GM06990 (cell line): ENCODE measurements around the gene SAE1.

Experiments
- DNase-seq: peaks from one replicate; pipeline ENCODE4 v3.0.0-alpha.2; 2011; ENCODE audit not compliant: insufficient read length; ENCODE audit errors: extremely low read depth
- H3K27me3 ChIP-seq: replicated peaks from 2 replicates; pipeline ENCODE4 v1.6.0; 2011; ENCODE audit warnings: low read length; ENCODE audit not compliant: control insufficient read depth, insufficient read depth
- H3K36me3 ChIP-seq: 2 replicates; pipeline ENCODE4 v1.5.1; 2011; ENCODE audit warnings: low read length; ENCODE audit not compliant: control insufficient read depth, insufficient read depth
- H3K4me3 ChIP-seq: replicated peaks from 2 replicates; pipeline ENCODE4 v1.5.1; 2011; ENCODE audit warnings: low read depth, mild to moderate bottlenecking, control low read depth, low read length
- CTCF ChIP-seq: IDR thresholded peaks from 2 replicates; pipeline ENCODE4 v1.5.1; 2011; ENCODE audit warnings: low read length, control low read depth, mild to moderate bottlenecking, inconsistent platforms; ENCODE audit not compliant: insufficient read depth, poor library complexity, severe bottlenecking

Gene SAE1

GRCh38 chr19:47130589-47131227 lies at the start of gene SAE1:
Gene SAE1, plus strand, starts transcription at chr19:47130835. Its CDS starts 96 bp downstream, at chr19:47130931.
- TF ChIP-seq CTCF, result peak; percentile 65

GRCh38 chr19:47081095-47081494 lies 49.5 kb upstream of the SAE1 start:
- no peak for DNase-seq

More at GRCh38 chr19:47130589-47131227, at the start of gene SAE1:
- peaks cover 2% of the 10 kb centered on the region; the same call in 1 of the 2 replicates for H3K36me3 ChIP-seq
- peak; percentile 99 for DNase-seq
- H3K27me3 ChIP-seq, result no peaks in the 10 kb centered on the region
- H3K4me3 ChIP-seq, result peak within 1 kb of the TSS; percentile 96

GRCh38 chr19:47082493-47082892 lies 48.1 kb upstream of the SAE1 start:
- DNase-seq, result no peak

More at GRCh38 chr19:47081095-47081494, 49.5 kb upstream of the SAE1 start:
- H3K4me3 ChIP-seq, result no peak overlapping the region
- H3K27me3 ChIP-seq, result no peaks in the 10 kb centered on the region
- peaks cover 33% of the 10 kb centered on the region for H3K36me3 ChIP-seq
- no peak for TF ChIP-seq CTCF

GRCh38 chr19:47084879-47085439 lies 45.7 kb upstream of the SAE1 start:
- no peaks in the 10 kb centered on the region for H3K27me3 ChIP-seq
- TF ChIP-seq CTCF, result no peak
- no peak overlapping the region for H3K4me3 ChIP-seq
- no peak for DNase-seq
- H3K36me3 ChIP-seq, result peaks cover 43% of the 10 kb centered on the region

More at GRCh38 chr19:47082493-47082892, 48.1 kb upstream of the SAE1 start:
- no peak for TF ChIP-seq CTCF
- no peak overlapping the region for H3K4me3 ChIP-seq
- peaks cover 33% of the 10 kb centered on the region for H3K36me3 ChIP-seq
- H3K27me3 ChIP-seq, result no peaks in the 10 kb centered on the region

GRCh38 chr19:47086280-47086679 lies 44.4 kb upstream of the SAE1 start:
- no peak for DNase-seq
- Histone ChIP-seq H3K36me3 (peaks cover 42% of the 10 kb centered on the region), H3K4me3 (no peak overlapping the region), H3K27me3 (no peaks in the 10 kb centered on the region)
- no peak for TF ChIP-seq CTCF
